HepG2 (cell line): Measurements from ENCODE around the gene PPAN. TPM values are rescaled to one million over a fixed set of nuclear protein-coding genes. Genes with fewer than 3 reads are reported as not detected.

Source experiments
- ARID5B ChIP-seq: IDR thresholded peaks from 2 replicates; pipeline ENCODE4 v1.4.0; 2020; ENCODE audit warnings: mild to moderate bottlenecking, missing genetic modification reagents
- CHD2 ChIP-seq: IDR thresholded peaks from 2 replicates; pipeline ENCODE4 v1.6.1; 2011; ENCODE audit warnings: low read depth, low read length, improper control_type of control experiment
- HNF1A ChIP-seq, 2 experiments: sonication (generic) in 1 of 2; formaldehyde crosslinking in 1 of 2; IDR thresholded peaks; 2 replicates each; pipeline versions ENCODE4 v1.4.0 to v1.6.1; 2016 to 2020; ENCODE audit warnings: borderline replicate concordance in 1 of 2, low read depth in 1 of 2, mild to moderate bottlenecking in 1 of 2, missing genetic modification reagents in 1 of 2
- KAT8 ChIP-seq: IDR thresholded peaks from 2 replicates; pipeline ENCODE4 v1.6.1; 2016; ENCODE audit warnings: missing genetic modification reagents, missing compliant biosample characterization
- KLF12 ChIP-seq: sonication (generic); formaldehyde crosslinking; IDR thresholded peaks from 2 replicates; pipeline ENCODE4 v1.4.0; 2020; ENCODE audit warnings: missing genetic modification reagents, borderline replicate concordance
- MATR3 ChIP-seq: sonication (generic); formaldehyde crosslinking; IDR thresholded peaks from 2 replicates; pipeline ENCODE4 v1.4.0; 2020; ENCODE audit warnings: missing genetic modification reagents
- NR2F2 ChIP-seq: IDR thresholded peaks from 2 replicates; pipeline ENCODE4 v1.6.1; 2012; ENCODE audit warnings: low read depth, inconsistent platforms, borderline replicate concordance
- RXRB ChIP-seq: IDR thresholded peaks from 2 replicates; pipeline ENCODE4 v1.6.1; 2016; ENCODE audit warnings: borderline replicate concordance, missing genetic modification reagents, missing compliant biosample characterization
- SP5 ChIP-seq: IDR thresholded peaks from 2 replicates; pipeline ENCODE4 v1.6.1; 2016; ENCODE audit warnings: low read depth, borderline replicate concordance
- ZBTB21 ChIP-seq: sonication (generic); formaldehyde crosslinking; IDR thresholded peaks from 2 replicates; pipeline ENCODE4 v1.4.0; 2020; ENCODE audit warnings: missing genetic modification reagents
- ZBTB33 ChIP-seq: sonication (generic); formaldehyde crosslinking; IDR thresholded peaks from 2 replicates; pipeline ENCODE4 v1.4.0; 2020; ENCODE audit warnings: missing genetic modification reagents
- ZNF317 ChIP-seq: sonication (generic); formaldehyde crosslinking; IDR thresholded peaks from 2 replicates; pipeline ENCODE4 v1.5.0; 2020; ENCODE audit warnings: mild to moderate bottlenecking, missing genetic modification reagents
- ZNF329 ChIP-seq: sonication (generic); formaldehyde crosslinking; IDR thresholded peaks from 2 replicates; pipeline ENCODE4 v1.9.0; 2021; ENCODE audit warnings: low read depth, mild to moderate bottlenecking, missing genetic modification reagents
- ZNF337 ChIP-seq: sonication (generic); formaldehyde crosslinking; IDR thresholded peaks from 2 replicates; pipeline ENCODE4 v1.5.1; 2020; ENCODE audit warnings: missing genetic modification reagents, low read depth, mild to moderate bottlenecking, borderline replicate concordance
- ZNF44 ChIP-seq: sonication (generic); formaldehyde crosslinking; IDR thresholded peaks from 2 replicates; pipeline ENCODE4 v1.5.1; 2020; ENCODE audit warnings: mild to moderate bottlenecking, missing genetic modification reagents
- ZSCAN9 ChIP-seq: IDR thresholded peaks from 2 replicates; pipeline ENCODE4 v1.6.1; 2016; ENCODE audit warnings: borderline replicate concordance
- polyA plus RNA-seq, 8 experiments: library from polyadenylated mRNA; depleted of rRNA in 3 of 8; stranded (reverse) in 7 of 8; unstranded in 1 of 8; fragments of >200 nt; fragmentation: Illumina TruSeq in 4 of 8; extraction: Trizol in 4 of 8; gene quantifications; 2 replicates each; pipeline versions ENCODE4 v1.2.1 to v1.2.3, GENCODE V29; 2011 to 2016; ENCODE audit warnings: low read depth in 4 of 8, missing spikeins in 1 of 8, mixed read lengths in 1 of 8; ENCODE audit not compliant: insufficient read depth in 1 of 8
- total RNA-seq, 5 experiments: library from RNA; depleted of rRNA; stranded (reverse); fragments of >200 nt; fragmentation: Illumina TruSeq; extraction: Trizol; gene quantifications; 2 replicates each; pipeline ENCODE4 v1.2.3, GENCODE V29; 2016; ENCODE audit warnings: low read depth in 1 of 5
- TF ChIP-seq, protein P1 (sequence below): sonication (generic); formaldehyde crosslinking; IDR thresholded peaks from 2 replicates; pipeline ENCODE4 v1.5.1; 2020; ENCODE audit warnings: mild to moderate bottlenecking, missing genetic modification reagents

PPAN gene
- total and polyA plus RNA-seq, 2 of the 13 experiments (the other 11 are each of a cell fraction or from before 2014, with no cell fraction given): 36.2 to 41.9 TPM

- TF ChIP-seq ARID5B (no peak), ZNF329 (CRISPR knock-in tag) (no peak), SP5 (CRISPR knock-in tag) (no peak), KAT8 (CRISPR knock-in tag) (no peak), NR2F2 (peak; percentile 73), MATR3 (CRISPR knock-in tag) (no peak), ZNF44 (CRISPR knock-in tag) (no peak), KLF12 (CRISPR knock-in tag) (no peak), ZBTB21 (CRISPR knock-in tag) (0 out of 2 replicates have a peak, but pooled peaks have one; percentile 34), HNF1A (IDR thresholded peaks at IDR 0.05; ENCODE audit: low read depth) (no peak), HNF1A (CRISPR knock-in tag; IDR thresholded peaks at IDR 0.05; ENCODE audit: borderline replicate concordance) (no peak), ZBTB33 (peak; percentile 79), ZNF337 (CRISPR knock-in tag) (no peak), RXRB (CRISPR knock-in tag) (no peak), CHD2 (no peak), ZNF317 (no peak), ZSCAN9 (CRISPR knock-in tag) (no peak)
- TF ChIP-seq, protein P1, sequence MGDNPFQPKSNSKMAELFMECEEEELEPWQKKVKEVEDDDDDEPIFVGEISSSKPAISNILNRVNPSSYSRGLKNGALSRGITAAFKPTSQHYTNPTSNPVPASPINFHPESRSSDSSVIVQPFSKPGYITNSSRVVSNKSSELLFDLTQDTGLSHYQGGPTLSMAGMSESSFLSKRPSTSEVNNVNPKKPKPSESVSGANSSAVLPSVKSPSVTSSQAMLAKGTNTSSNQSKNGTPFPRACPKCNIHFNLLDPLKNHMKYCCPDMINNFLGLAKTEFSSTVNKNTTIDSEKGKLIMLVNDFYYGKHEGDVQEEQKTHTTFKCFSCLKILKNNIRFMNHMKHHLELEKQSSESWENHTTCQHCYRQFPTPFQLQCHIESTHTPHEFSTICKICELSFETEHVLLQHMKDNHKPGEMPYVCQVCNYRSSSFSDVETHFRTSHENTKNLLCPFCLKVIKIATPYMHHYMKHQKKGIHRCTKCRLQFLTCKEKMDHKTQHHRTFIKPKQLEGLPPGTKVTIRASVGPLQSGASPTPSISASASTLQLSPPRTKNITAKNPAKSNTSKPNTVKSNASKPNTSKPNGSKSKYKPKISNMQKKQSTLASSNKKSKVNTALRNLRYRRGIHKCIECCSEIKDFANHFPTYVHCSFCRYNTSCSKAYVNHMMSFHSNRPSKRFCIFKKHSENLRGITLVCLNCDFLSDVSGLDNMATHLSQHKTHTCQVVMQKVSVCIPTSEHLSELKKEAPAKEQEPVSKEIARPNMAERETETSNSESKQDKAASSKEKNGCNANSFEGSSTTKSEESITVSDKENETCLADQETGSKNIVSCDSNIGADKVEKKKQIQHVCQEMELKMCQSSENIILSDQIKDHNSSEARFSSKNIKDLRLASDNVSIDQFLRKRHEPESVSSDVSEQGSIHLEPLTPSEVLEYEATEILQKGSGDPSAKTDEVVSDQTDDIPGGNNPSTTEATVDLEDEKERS (CRISPR knock-in tag): 0 out of 2 replicates have a peak, but pooled peaks have one; percentile 14
Measured at GRCh38 chr19:10089801-10090375, 16.3 kb upstream of the PPAN start (continued).
